Limb (tissue), 2 donors: ENCODE results near the gene DMD.

Experiments used
- DNase-seq, 2 donors: peaks; one replicate each; pipeline ENCODE4 v3.0.0-alpha.2; 2016; ENCODE audit errors: extremely low spot score in 2 of 2

DMD gene

GRCh38 chrX:31796624-31797023, 1414.7 kb downstream of the DMD start:
- no peak for DNase-seq

- no peak for DNase-seq
Observed at GRCh38 chrX:31747411-31747810, 1463.9 kb downstream of the DMD start.

GRCh38 chrX:31743004-31743403, 1468.3 kb downstream of the DMD start:
- DNase-seq: no peak

- DNase-seq: no peak
Observed at GRCh38 chrX:31717474-31717873, 1493.9 kb downstream of the DMD start.

GRCh38 chrX:31715675-31716074, 1495.7 kb downstream of the DMD start:
- no peak for DNase-seq

DNA sequence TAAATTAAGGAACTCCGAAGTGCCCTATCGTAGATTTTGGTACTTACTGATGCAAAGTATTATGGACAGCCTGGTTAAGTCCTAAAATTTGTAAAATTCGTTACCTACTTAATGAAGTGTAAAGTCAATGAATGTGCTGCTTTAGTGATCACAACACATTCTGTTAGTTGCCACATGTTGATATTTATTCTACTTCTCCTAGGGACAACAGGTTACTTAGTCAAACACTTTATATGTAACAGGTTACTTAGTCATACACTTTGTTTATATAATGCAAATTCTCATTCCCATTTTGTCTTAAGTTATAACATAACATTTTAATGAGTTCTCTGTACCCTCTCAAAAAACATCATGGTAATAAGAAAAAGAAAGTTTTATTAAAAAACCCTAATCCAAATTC, 1496.6 kb downstream of the DMD start:
- DNase-seq: no peak

DNA sequence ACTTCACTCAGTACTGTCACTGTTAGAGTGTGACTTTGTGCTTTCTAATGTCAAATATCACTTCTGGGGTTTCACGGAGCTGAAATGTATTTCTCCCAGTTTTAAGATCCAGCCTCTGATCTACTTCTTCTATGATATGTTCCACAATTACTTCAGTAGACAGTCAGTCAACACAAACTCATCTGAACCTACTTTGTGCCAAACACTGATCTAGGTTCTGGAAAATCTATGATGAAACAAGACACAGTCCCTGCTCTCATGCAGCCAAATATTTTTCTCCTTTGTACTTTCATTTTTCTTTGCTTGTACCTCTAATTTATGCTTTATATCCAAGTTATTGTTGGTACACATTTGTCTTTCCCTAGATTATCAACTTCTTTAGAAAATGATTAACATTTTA, 1498.2 kb downstream of the DMD start:
- no peak for DNase-seq

DNA sequence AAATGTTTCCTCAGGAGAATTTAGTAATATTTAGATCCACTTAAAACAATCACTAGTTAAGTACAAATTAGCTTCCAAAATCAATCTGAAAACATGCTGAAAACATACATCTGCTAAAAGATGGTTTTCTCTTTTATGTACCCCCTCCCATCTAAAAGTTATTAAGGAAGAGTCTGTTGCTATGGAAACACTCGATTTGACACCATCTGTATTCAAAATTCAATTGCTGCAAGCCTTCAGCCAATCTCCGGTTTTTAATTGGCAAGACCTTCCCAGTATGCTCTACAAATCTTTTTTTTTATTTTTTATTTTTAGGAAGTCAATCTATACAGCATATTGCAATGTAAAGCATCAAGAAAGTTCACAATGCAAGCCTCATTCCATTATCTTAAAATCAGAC, 1500.2 kb downstream of the DMD start:
- DNase-seq: no peak

DNA sequence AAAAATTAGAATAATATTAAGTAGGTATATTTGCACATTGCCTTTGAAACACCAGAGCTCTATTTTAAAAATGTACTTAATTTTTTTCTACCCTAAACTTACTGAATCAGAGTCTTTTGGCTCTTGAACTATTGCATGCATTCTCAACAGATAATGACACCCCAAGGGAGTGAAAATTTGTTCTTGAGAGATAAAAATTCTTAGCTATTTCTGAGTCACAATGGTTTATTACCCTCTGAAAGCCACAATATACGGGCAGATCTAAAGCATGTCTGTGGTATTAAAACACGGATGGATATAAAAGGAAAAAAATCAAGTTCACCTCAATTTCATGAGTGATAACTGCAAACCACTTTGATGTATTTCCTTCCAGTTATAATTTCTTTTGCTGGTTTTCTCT, 1503.2 kb downstream of the DMD start:
- DNase-seq: no peak

GRCh38 chrX:31706466-31706865, 1504.9 kb downstream of the DMD start:
- peak in 1 of 2 donors; percentile 5 for DNase-seq

- no peak for DNase-seq
Observed at GRCh38 chrX:31705816-31706215, 1505.5 kb downstream of the DMD start.

- DNase-seq: no peak
Observed at GRCh38 chrX:31704938-31705337, 1506.4 kb downstream of the DMD start.

GRCh38 chrX:31702222-31702621, 1509.1 kb downstream of the DMD start:
- no peak for DNase-seq

GRCh38 chrX:31697294-31697916, 1513.9 kb downstream of the DMD start:
- no peak for DNase-seq

- no peak for DNase-seq
Observed at GRCh38 chrX:31679861-31680260, 1531.5 kb downstream of the DMD start.

GRCh38 chrX:31670245-31670644, 1541.1 kb downstream of the DMD start:
- no peak for DNase-seq

GRCh38 chrX:31665454-31665853, 1545.9 kb downstream of the DMD start:
- DNase-seq: no peak

GRCh38 chrX:31663172-31663571, 1548.2 kb downstream of the DMD start:
- DNase-seq: no peak

DNA sequence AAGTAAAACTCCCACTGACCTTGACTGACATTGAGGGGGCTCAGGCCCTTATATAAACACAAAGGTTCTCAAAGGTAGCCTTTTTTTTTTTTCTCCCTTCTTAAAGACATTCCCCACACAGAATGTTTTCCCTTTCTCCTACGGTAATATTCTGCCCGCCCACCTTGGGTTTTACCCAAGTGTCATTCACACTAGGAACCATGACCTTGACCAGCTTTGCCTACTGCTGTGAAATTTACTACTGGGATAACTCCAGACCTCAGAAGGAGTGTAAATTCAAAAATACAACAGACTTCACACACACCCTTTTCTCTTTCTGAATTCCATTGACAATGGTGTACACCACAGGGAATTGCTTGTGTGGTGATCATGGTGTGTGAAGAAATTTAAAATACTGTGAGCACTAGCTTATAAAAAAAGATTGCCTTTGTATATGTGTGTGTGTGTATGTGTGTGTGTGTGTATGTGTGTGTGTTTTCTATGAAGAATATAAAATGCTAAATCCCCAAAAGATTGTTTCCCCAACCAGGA, 1550.0 kb downstream of the DMD start:
- no peak for DNase-seq

DNA sequence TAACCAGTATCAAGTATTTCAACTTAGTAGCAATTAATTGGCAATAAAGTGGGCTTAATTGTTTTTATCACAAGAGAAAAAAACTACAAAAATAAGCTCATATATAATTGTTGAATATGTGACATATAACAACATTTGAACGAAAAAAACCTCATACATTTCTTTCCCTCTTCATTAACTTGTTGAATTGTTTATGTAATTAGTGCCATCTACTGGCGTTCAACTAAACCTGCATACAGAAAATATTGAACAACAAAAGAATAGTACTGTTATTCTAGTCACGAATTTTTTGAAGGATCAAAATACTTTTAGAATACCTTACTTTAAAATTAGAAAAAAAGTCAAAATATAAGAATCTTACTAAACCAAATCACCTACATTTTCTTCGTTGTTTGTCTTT, 1553.0 kb downstream of the DMD start:
- DNase-seq: peak in 1 of 2 donors; percentile 45

GRCh38 chrX:31656013-31656412, 1555.3 kb downstream of the DMD start:
- DNase-seq: no peak

- DNase-seq: no peak
Observed at GRCh38 chrX:31653422-31653821, 1557.9 kb downstream of the DMD start.

DNA sequence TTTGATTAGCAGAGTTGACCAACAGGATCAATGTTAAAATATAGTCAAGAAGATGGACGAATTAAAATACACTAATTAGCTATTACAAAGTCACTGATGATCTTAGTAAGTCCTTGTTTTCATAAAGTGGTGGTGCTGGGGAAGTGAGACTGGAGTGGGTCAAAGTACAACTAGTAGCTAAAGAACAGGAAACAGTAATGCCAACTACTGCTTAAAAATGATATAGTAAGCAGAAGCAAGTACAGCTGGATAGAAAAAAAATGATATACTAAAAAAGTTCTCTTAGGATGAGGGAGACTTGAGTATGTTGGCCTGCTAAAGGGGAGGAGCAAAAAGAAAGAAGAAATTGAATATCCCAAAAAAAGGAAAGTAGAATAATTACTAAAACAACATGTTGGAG, 1558.7 kb downstream of the DMD start:
- no peak for DNase-seq

GRCh38 chrX:31649201-31649600, 1562.1 kb downstream of the DMD start:
- DNase-seq: no peak
